H1 (cell line): ENCODE measurements around the gene HSPA4. TPM values are rescaled to one million over a fixed set of nuclear protein-coding genes. Genes with fewer than 3 reads are reported as not detected.

ENCODE experiments used
- CHD1 ChIP-seq: IDR thresholded peaks from 2 replicates; pipeline ENCODE4 v1.6.1; 2012; ENCODE audit warnings: low read depth, low read length, improper control_type of control experiment
- HDAC2 ChIP-seq, 2 experiments: fragments of 300-600 bp in 1 of 2; sonication (generic) in 1 of 2; IDR thresholded peaks; 2 replicates each; pipeline ENCODE4 v1.6.1; 2011 to 2012; ENCODE audit warnings: low read depth in 2 of 2, low read length in 2 of 2, mild to moderate bottlenecking in 2 of 2, moderate library complexity in 2 of 2, borderline replicate concordance in 1 of 2, inconsistent platforms in 1 of 2
- polyA plus RNA-seq, 7 experiments: library from polyadenylated mRNA; depleted of rRNA in 3 of 7; stranded (reverse) in 5 of 7; unstranded in 2 of 7; fragments of >200 nt in 5 of 7; fragments of 200-250 nt in 2 of 7; gene quantifications; 1 replicate in 5 of 7; 2 replicates in 1 of 7; 4 replicates in 1 of 7; pipeline versions ENCODE4 v1.2.1 to v1.2.3, GENCODE V29; 2011 to 2013; ENCODE audit warnings: missing spikeins in 2 of 7, mixed read lengths in 2 of 7
- total RNA-seq: library from RNA; stranded (reverse); fragmentation: NEBNext Ultra II Directional; extraction: Animal tissue kit (Norgen Biotek cat#: 25700); gene quantifications from 2 replicates; pipeline ENCODE4 v1.2.1, GENCODE V29; 2021

Gene HSPA4
- total and polyA plus RNA-seq, 2 of the 8 experiments (the other 6 are each of a cell fraction or from before 2014, with no cell fraction given), result 28.9 to 445 TPM

- no peak for TF ChIP-seq HDAC2 (IDR thresholded peaks at IDR 0.05; ENCODE audit: borderline replicate concordance in 1 of 2, low read depth in 2 of 2, low read length in 2 of 2)
- TF ChIP-seq CHD1, result no peak
These were observed 78.7 kb downstream of the HSPA4 start (continued) for GRCh38 chr5:133130387-133131118.
